Parathyroid adenoma (tissue), 2 donors: ENCODE data around the gene PIK3R6.

Source experiments
- H2AFZ ChIP-seq: fragments of 300-600 bp; sonication (generic); one replicate; pipeline ENCODE4 v1.7.0; 2017; ENCODE audit warnings: antibody characterized with exemption, mild to moderate bottlenecking
- H3K27ac ChIP-seq: fragments of 300-600 bp; sonication (generic); one replicate; pipeline ENCODE4 v1.7.0; 2017
- H3K27me3 ChIP-seq: fragments of 300-600 bp; sonication (generic); one replicate; pipeline ENCODE4 v1.7.0; 2017; ENCODE audit warnings: low read length; ENCODE audit not compliant: control insufficient read depth, insufficient read depth
- H3K36me3 ChIP-seq: fragments of 300-600 bp; sonication (generic); one replicate; pipeline ENCODE4 v1.7.0; 2017; ENCODE audit warnings: low read length; ENCODE audit not compliant: control insufficient read depth, insufficient read depth
- H3K4me1 ChIP-seq: fragments of 300-600 bp; sonication (generic); one replicate; pipeline ENCODE4 v1.7.0; 2017; ENCODE audit warnings: control low read depth
- H3K4me2 ChIP-seq: fragments of 300-600 bp; sonication (generic); one replicate; pipeline ENCODE4 v1.7.0; 2017; ENCODE audit warnings: low read length
- H3K4me3 ChIP-seq: fragments of 300-600 bp; sonication (generic); one replicate; pipeline ENCODE4 v1.7.0; 2017; ENCODE audit warnings: low read depth, low read length
- H3K79me2 ChIP-seq: fragments of 300-600 bp; sonication (generic); one replicate; pipeline ENCODE4 v1.7.0; 2017; ENCODE audit warnings: control low read depth
- H3K9ac ChIP-seq: fragments of 300-600 bp; sonication (generic); one replicate; pipeline ENCODE4 v1.7.0; 2017; ENCODE audit warnings: mild to moderate bottlenecking
- H3K9me3 ChIP-seq: fragments of 300-600 bp; sonication (generic); one replicate; pipeline ENCODE4 v1.7.0; 2017; ENCODE audit warnings: low read length; ENCODE audit not compliant: control insufficient read depth
- CTCF ChIP-seq: fragments of 300-600 bp; sonication (generic); IDR thresholded peaks from one replicate; pipeline ENCODE4 v1.7.0; 2017; ENCODE audit warnings: antibody characterized with exemption, mild to moderate bottlenecking
- donor health status: primary hyperparathyroidism.

The PIK3R6 gene

GRCh38 chr17:8862213-8863056 is 5.0 kb downstream of the PIK3R6 start:
- Histone ChIP-seq H3K4me2 (no peak overlapping the region), H3K27me3 (no peaks in the 10 kb centered on the region), H3K9ac (no peak overlapping the region), H3K9me3 (no peaks in the 10 kb centered on the region), H3K79me2 (no peaks in the 10 kb centered on the region), H3K27ac (no peak overlapping the region), H2AFZ (no peak overlapping the region), H3K36me3 (no peaks in the 10 kb centered on the region), H3K4me1 (no peaks in the 10 kb centered on the region), H3K4me3 (no peak overlapping the region)
- no peak for TF ChIP-seq CTCF

GRCh38 chr17:8861495-8862181 is 5.8 kb downstream of the PIK3R6 start:
- Histone ChIP-seq H3K4me1 (no peaks in the 10 kb centered on the region), H3K4me3 (no peak overlapping the region), H2AFZ (no peak overlapping the region), H3K79me2 (no peaks in the 10 kb centered on the region), H3K9me3 (no peaks in the 10 kb centered on the region), H3K27me3 (no peaks in the 10 kb centered on the region), H3K27ac (no peak overlapping the region), H3K36me3 (no peaks in the 10 kb centered on the region), H3K4me2 (no peak overlapping the region), H3K9ac (no peak overlapping the region)
- TF ChIP-seq CTCF: no peak

GRCh38 chr17:8859804-8860430 is 7.6 kb downstream of the PIK3R6 start:
- Histone ChIP-seq H3K9ac (no peak overlapping the region), H3K36me3 (no peaks in the 10 kb centered on the region), H2AFZ (no peak overlapping the region), H3K27ac (no peak overlapping the region), H3K79me2 (no peaks in the 10 kb centered on the region), H3K4me1 (no peaks in the 10 kb centered on the region), H3K9me3 (no peaks in the 10 kb centered on the region), H3K4me2 (no peak overlapping the region), H3K27me3 (no peaks in the 10 kb centered on the region), H3K4me3 (no peak overlapping the region)
- TF ChIP-seq CTCF: no peak

GRCh38 chr17:8859027-8859803 is 8.3 kb downstream of the PIK3R6 start:
- Histone ChIP-seq H3K9me3 (no peaks in the 10 kb centered on the region), H3K9ac (no peak overlapping the region), H3K4me3 (no peak overlapping the region), H3K4me2 (no peak overlapping the region), H3K27me3 (no peaks in the 10 kb centered on the region), H3K79me2 (no peaks in the 10 kb centered on the region), H2AFZ (no peak overlapping the region), H3K27ac (no peak overlapping the region), H3K4me1 (no peaks in the 10 kb centered on the region), H3K36me3 (no peaks in the 10 kb centered on the region)
- TF ChIP-seq CTCF: no peak
